Stimulated activated CD4-positive, alpha-beta T cell treated with anti-CD3 and anti-CD28 coated beads, Interleukin-2, amount 100 ng/mL, for 4 hours (primary cell): ENCODE measurements around the gene DLEC1.
"Not testable (repeated sequence)": the region's sequence is repeated elsewhere in the genome, so short reads cannot be mapped to it uniquely, and the experiment has no call there.

Experiments used
- DNase-seq: peaks from one replicate; pipeline ENCODE4 v3.0.0-alpha.2; 2020; ENCODE audit warnings: low read depth

Gene DLEC1

DNA sequence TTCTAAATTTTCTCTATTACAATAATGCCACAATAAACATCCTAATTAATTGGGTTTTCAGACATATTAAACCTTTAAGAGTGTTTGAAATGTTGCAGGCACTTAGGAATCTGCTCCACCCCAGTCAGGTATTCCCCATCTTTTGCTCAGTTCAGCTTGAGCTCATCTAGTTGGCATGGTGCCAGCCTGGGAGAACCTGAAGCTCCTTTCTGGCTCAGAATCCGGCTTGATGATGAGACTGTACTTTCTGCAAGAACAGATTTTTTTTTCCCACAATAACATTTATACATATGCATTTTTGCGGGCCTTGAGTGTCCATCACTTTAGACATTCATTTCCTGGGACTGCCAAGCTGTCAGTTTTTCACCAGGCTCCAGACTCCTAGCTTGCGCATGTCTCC, 118.6 kb downstream of the DLEC1 start:
- no peak for DNase-seq

DNA sequence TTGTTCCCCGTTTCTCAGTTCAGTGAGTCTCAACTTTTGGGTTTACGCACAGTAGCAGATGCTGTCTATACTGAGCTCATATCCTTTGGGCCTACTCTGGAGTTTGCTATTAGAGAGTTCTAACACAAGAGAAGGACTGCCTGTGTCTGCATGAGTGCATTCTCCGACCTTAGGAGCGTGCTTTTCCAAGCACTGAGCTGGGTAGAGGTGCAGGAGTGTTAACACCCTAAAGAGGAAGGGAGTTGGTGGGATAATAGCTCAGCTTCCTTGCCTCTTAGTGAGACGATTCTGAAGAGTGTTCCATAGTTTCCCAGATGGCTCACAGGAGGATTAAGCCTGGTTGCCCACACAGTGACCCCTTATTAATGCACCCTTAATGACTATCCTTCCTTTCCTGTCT, 119.5 kb downstream of the DLEC1 start:
- DNase-seq = no peak

DNA sequence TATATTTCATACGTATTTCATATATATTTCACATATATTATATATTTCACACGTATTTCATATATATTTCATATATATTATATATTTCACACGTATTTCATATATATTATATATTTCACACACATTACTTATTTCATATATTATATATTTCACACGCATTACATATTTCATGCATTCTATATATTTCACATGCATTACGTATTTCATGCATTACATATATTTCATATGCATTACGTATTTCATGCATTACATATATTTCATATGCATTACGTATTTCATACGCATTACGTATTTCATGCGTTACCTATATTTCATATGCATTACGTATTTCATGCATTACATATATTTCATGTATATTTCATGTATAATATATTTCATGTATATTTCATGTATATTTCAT, 121.7 kb downstream of the DLEC1 start:
- not testable (repeated sequence) for DNase-seq

DNA sequence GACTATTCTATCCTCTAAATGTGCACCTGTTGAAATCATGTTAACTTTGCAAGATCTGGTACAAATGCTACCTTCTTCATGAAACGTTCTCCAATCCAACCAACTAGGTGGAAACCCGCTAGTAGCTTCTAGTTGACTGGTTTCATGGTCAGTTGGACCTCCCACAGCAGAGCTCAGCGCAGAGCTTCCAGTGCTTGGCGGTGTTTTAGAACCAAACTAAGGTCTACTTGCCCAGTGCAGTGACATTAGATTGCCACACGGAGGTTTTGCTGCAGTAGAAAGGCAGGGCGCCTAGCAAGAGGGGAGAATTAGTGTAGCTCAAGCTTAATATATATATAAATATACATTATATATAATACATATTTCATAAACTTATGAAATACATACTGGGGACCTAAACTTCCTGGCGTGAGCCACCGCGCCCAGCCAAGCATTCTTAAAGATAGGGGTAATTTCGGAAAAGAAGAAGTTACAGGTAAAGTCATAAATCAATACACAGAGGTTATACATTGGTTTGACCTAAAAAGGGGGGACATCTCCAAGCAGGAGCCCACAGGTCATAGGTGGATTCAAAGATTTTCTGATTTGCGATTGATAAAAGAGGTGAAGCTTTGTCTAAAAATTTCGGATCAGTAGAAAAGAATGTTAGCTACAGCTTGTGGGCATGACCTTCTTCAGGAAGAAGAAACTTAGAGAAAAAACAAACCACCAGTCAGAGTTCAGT, 124.3 kb downstream of the DLEC1 start:
- no peak for DNase-seq

DNA sequence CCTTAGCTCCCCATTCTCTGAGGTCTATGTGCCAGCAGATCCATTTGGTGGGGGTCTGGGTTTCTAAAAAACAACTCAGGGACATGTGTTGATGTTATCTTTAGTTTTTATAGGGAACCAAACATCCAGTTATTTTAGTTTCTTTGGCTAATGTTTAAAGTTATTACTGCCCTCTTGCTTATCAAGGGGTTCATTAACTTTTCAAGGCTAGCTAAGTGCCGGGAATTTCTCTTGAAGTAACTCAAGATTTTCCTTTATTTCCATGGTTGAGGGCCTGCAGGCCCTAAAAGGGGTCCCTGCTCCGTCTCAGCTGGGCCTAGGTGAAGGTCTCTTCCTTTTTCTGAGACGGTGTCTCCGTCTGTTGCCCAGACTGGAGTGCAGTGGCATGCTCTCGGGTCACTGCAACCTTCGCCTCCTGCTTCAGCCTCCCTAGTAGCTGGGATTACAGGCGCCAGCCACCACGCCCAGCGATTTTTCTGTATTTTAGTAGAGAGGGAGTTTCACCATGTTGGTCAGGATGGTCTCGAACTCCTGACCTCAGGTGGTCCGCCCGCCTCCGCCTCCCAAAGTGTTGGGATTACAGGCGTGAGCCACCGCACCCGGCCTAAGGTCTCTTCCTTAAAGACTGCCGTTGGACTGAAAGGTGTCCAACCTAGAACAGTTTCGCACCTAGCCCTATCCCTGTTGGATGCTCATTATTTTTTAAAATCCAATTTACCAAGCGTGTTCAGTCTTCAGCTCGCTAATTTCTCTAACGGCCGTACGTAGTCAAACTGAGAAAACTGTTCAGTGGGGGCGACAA, 125.0 kb downstream of the DLEC1 start:
- no peak for DNase-seq

DNA sequence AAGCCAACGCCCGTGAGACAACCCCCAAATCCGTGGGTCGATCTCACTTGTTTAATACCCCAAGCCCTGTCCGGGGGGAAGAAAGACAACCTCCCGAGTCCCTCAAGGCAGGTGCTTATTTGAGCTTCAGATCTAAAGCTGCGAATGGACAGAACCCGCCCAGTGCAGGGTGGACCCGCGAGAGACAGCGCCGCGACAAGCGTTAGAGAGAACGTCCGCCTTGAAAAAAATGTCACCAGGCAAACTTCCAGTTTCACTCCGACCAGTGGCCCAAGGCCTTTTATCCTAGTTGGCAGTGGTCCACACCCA, 125.6 kb downstream of the DLEC1 start:
- no peak for DNase-seq

DNA sequence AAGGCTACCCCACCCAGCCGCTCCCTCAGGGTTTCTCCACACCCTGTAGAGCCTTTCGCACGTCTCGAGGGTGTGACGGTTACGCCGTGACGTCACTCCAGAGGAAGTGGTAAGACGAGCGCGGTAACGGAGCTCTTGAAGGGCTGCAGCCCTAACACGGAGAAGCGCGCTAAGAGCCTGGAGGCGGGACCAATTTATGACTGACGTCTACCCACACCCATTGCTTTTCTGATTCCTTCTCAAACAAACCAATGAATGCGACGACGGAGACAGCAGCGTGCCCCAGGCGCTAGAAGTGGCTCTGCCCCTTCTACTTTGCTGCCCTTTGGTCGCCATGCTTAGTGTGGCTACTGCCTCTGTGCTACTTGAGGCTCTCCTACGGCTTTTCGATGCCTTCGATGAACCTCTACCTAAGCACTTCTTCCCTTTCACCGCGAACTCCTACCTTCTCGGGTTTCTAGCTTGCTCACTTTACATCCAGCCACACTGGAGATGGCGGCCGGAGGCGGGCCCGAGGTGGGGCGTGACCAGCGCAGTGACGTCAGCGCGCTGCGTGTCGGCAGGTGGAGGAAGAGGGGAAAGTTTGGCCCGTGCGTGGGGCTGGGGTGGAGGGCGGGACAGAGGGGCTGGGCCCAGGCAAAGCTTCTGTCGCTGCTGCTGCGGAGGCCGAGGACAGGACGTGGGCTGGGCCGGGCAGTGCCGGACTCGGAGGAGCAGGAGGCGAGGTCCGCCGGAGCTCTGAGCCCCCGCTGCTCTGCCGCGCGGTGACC, 126.1 kb downstream of the DLEC1 start, which contains the start of gene OXSR1:
Gene OXSR1 (plus strand): TSS at position 586 of the 770 bp plus-strand sequence. CDS start 340 bp downstream, outside the sequence.
- peak; percentile 97 for DNase-seq

DNA sequence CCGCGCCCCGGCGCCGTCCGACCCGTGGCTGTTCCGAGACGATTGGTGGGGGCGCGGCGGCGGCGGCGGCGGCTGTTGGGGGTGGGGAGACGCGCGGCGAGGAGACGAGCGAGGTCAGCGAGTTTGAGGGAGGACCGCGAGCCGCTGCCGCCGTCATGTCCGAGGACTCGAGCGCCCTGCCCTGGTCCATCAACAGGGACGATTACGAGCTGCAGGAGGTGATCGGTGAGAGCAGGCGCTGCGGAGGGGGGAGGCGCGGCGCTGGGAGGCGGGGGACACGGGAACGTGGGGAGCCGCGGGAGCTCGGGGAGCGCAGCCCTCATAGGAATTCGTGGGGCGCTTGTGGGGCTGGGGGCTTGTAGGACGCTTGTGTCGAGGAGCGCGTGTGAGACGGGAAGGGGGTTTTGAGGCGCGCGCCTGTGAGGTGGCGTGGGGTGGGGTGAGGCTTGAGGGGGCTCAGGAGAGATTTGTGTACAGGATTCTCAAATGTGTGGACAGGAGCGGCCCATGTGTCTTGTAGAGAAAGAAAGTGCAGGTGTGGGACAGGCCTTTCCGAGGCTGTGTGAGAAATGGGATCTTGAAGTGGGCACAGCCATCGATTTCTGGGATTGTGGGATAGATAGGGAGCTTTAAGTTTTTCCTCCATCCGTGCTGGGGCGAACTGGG, 126.8 kb downstream of the DLEC1 start:
- DNase-seq = peak; percentile 23

DNA sequence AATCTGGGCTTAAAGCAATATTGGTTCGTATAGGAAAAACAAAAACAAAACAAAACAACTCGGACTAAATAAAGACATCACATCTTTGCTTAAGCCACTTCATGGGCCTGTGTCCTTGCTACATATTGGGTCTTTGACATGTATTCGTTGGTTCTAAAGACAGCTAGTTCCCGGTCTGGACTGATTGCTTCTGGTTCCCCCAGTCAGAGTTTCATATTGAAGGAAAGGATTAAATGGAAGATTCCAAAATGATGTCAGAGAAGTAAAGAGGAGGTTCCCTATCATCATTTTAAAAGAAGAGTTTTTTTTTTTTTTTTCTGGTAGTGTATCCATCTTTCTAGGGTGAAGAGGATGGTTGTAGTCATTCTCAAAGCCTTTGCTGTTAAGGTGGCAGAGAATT, 128.6 kb downstream of the DLEC1 start:
- DNase-seq = no peak

DNA sequence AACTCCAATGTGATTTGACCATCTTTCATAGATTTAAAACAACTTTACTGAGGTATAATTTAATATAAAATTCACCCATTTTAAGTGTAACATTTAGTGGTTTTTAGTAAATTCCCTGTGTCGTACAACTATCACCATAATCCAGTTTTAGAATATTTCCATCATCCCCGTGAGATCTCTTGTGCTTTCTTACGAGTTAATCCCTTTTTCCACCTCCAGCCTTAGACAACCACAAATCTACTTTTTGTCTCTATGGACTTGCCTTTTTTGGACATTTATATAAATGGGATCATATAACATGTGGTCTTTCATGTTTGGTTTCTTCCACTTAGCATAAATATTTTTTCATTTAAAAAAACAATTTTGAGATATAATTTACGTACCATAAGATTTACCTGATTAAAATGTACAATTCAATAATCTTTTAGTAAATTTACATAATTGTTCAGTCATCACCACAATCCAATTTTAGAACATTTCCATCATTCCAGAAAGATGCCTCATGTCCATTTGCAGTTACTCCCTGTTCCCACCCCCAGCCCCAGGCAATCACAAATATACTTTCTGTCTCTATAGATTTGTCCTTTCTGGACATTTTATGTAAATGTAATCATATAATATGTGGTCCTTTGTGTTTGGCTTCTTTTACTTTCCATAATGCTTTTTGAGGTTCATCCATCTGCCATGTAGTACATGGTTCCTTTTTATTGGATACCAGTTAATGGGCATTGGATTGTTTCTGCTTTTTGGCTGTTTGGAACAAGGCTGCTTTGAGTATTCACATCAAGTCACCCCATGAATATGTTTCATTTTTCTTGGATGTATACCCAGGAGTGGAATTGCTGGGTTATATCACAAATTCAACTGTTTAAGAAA, 129.4 kb downstream of the DLEC1 start:
- no peak for DNase-seq

DNA sequence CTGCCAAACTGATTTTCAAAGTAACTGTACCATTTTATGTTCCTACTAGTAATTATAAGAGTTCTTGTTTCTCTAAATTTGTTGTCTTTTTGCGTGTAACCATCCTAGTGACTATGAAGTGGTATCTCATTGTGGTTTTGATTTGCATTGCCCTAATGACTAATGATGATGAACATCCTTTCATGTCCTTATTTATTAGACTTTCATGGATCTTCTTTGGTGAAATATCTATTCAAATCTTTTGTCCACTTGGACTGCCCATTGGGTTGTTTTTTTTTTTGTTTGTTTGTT, 130.0 kb downstream of the DLEC1 start:
- DNase-seq = no peak

DNA sequence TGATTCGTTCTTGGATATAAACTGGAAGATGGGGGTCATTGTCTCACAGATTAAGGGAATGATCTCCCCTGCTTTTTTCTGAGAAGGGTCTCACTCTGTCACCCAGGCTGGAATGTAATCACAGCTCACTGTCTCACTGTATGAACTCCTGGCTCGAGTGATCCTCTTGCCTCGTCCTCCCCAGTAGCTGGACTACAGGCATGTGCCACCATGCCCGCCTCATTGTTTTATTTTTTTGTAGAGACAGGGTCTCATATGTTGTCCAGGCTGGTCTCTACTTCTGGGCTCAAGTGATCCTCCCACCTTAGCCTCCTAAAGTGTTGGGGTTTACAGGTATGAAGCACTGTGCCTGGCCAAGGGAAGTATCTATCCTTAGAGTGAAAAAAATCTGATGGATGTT, 131.7 kb downstream of the DLEC1 start:
- DNase-seq = no peak

DNA sequence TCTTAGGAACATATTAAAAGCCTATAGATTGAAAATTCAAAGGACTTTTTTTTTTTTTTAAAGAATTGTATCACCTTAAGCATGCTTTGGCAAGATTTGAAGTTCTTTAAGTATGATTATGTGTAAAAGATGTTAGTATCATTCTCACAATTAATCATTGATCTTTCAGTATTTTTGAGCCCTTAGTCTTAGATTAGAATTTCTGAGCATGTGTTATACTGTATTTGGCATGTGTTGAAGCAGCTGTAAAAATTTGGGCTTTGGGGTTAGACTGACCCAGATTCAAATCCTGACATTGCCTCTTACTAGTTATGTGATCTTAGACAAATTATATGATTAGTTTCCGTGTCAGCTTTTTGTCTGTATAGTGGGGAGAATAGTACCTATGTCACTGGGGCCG, 132.6 kb downstream of the DLEC1 start:
- no peak for DNase-seq
